HepG2 (cell line): Measurements from ENCODE around the gene SPRED2. TPM values are rescaled to one million over a fixed set of nuclear protein-coding genes. Genes with fewer than 3 reads are reported as not detected.
A peak's percentile ranks its signal among the peaks of the same experiment; 100 is the strongest.

Experiments used
- ATRX ChIP-seq: sonication (generic); formaldehyde crosslinking; IDR thresholded peaks from 2 replicates; pipeline ENCODE4 v1.4.0; 2020; ENCODE audit warnings: missing genetic modification reagents, borderline replicate concordance
- EP300 ChIP-seq, 3 experiments: sonication (generic) in 1 of 3; formaldehyde crosslinking in 1 of 3; IDR thresholded peaks; 2 replicates each; pipeline versions ENCODE4 v1.5.1 to v1.6.1; 2011 to 2020; ENCODE audit warnings: low read depth in 2 of 3, low read length in 2 of 3, borderline replicate concordance in 1 of 3, improper control_type of control experiment in 1 of 3, mild to moderate bottlenecking in 1 of 3, missing genetic modification reagents in 1 of 3, moderate library complexity in 1 of 3
- FOSL2 ChIP-seq: sonication (generic); formaldehyde crosslinking; IDR thresholded peaks from 2 replicates; pipeline ENCODE4 v1.4.0; 2020; ENCODE audit warnings: missing genetic modification reagents
- FOXA3 ChIP-seq: IDR thresholded peaks from 2 replicates; pipeline ENCODE4 v1.6.1; 2016; ENCODE audit warnings: missing genetic modification reagents, missing compliant biosample characterization
- HNRNPUL1 ChIP-seq: fragments of 200-400 bp; formaldehyde crosslinking; IDR thresholded peaks from 2 replicates; pipeline ENCODE4 v1.6.1; 2017; ENCODE audit warnings: low read depth, mild to moderate bottlenecking, low read length, moderate library complexity
- KLF6 ChIP-seq: IDR thresholded peaks from 2 replicates; pipeline ENCODE4 v1.8.0; 2016; ENCODE audit warnings: missing biosample characterization, missing genetic modification reagents
- MAFF ChIP-seq: IDR thresholded peaks from 2 replicates; pipeline ENCODE4 v1.6.1; 2011; ENCODE audit warnings: low read depth, low read length, improper control_type of control experiment
- MAX ChIP-seq: IDR thresholded peaks from 2 replicates; pipeline ENCODE4 v1.6.1; 2012; ENCODE audit warnings: inconsistent platforms
- NFRKB ChIP-seq: fragments of 450-650 bp; IDR thresholded peaks from 2 replicates; pipeline ENCODE4 v1.6.1; 2017
- PHF21A ChIP-seq: sonication (generic); formaldehyde crosslinking; IDR thresholded peaks from 2 replicates; pipeline ENCODE4 v1.5.0; 2020; ENCODE audit warnings: mild to moderate bottlenecking, missing genetic modification reagents
- PHF5A ChIP-seq: IDR thresholded peaks from one replicate; pipeline ENCODE4 v1.6.1; 2018; ENCODE audit warnings: low read depth, missing genetic modification reagents; ENCODE audit not compliant: unreplicated experiment
- SSRP1 ChIP-seq: IDR thresholded peaks from 2 replicates; pipeline ENCODE4 v1.6.1; 2016; ENCODE audit warnings: control low read depth
- ZFP36 ChIP-seq: fragments of 150-350 bp; IDR thresholded peaks from 2 replicates; pipeline ENCODE4 v1.6.1; 2018; ENCODE audit warnings: borderline replicate concordance, low read length, low read depth; ENCODE audit not compliant: partially characterized antibody
- ZFP90 ChIP-seq: sonication (generic); formaldehyde crosslinking; IDR thresholded peaks from 2 replicates; pipeline ENCODE4 v1.8.0; 2022; ENCODE audit warnings: missing genetic modification reagents, mild to moderate bottlenecking, inconsistent platforms, borderline replicate concordance
- ZNF468 ChIP-seq: sonication (generic); formaldehyde crosslinking; IDR thresholded peaks from 2 replicates; pipeline ENCODE4 v1.8.0; 2022; ENCODE audit warnings: mild to moderate bottlenecking, moderate library complexity, missing genetic modification reagents
- ZNF501 ChIP-seq: sonication (generic); formaldehyde crosslinking; IDR thresholded peaks from 2 replicates; pipeline ENCODE4 v1.5.1; 2020; ENCODE audit warnings: mild to moderate bottlenecking, moderate library complexity, missing genetic modification reagents
- ZNF556 ChIP-seq: sonication (generic); formaldehyde crosslinking; IDR thresholded peaks from 2 replicates; pipeline ENCODE4 v1.4.0; 2020; ENCODE audit warnings: mild to moderate bottlenecking, missing genetic modification reagents, borderline replicate concordance
- ZNF652 ChIP-seq: IDR thresholded peaks from 2 replicates; pipeline ENCODE4 v1.6.1; 2016; ENCODE audit warnings: low read depth, borderline replicate concordance
- polyA plus RNA-seq, 8 experiments: library from polyadenylated mRNA; depleted of rRNA in 3 of 8; stranded (reverse) in 7 of 8; unstranded in 1 of 8; fragments of >200 nt; fragmentation: Illumina TruSeq in 4 of 8; extraction: Trizol in 4 of 8; gene quantifications; 2 replicates each; pipeline versions ENCODE4 v1.2.1 to v1.2.3, GENCODE V29; 2011 to 2016; ENCODE audit warnings: low read depth in 4 of 8, missing spikeins in 1 of 8, mixed read lengths in 1 of 8; ENCODE audit not compliant: insufficient read depth in 1 of 8
- total RNA-seq, 5 experiments: library from RNA; depleted of rRNA; stranded (reverse); fragments of >200 nt; fragmentation: Illumina TruSeq; extraction: Trizol; gene quantifications; 2 replicates each; pipeline ENCODE4 v1.2.3, GENCODE V29; 2016; ENCODE audit warnings: low read depth in 1 of 5
- TF ChIP-seq, protein P1 (sequence below): sonication (generic); formaldehyde crosslinking; IDR thresholded peaks from 2 replicates; pipeline ENCODE4 v1.9.0; 2021; ENCODE audit warnings: mild to moderate bottlenecking, missing genetic modification reagents
- TF ChIP-seq, protein P2 (sequence below): IDR thresholded peaks from 2 replicates; pipeline ENCODE4 v1.6.1; 2016; ENCODE audit warnings: mild to moderate bottlenecking
- TF ChIP-seq, protein P3 (sequence below): IDR thresholded peaks from 2 replicates; pipeline ENCODE4 v1.6.1; 2018; ENCODE audit warnings: missing genetic modification reagents

SPRED2 gene
- total and polyA plus RNA-seq, 2 of the 13 experiments (the other 11 are each of a cell fraction or from before 2014, with no cell fraction given): 13.0 to 37.0 TPM

DNA sequence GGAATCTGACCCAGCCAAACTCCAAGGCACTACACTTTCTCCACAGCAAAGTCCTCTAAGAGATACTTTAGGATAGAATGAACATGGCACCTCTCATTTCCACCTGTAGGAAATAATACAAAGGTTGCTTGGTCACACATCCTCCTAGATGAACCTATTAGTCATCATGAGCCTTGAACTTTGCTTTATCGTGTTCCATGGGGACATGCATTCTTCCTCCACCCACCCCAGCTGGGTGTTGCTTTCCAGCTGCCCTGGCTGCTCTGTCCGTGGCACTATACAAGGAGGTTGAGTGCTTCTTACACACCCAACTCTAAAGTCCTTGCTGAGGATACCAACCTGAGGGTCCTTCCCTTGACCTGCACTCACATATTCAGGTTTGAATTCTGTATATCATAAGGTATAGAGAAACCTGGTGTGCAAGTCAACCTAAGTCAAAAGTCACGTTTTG is 52.7 kb downstream of the SPRED2 start (continued):
- TF ChIP-seq HNRNPUL1 (no peak), FOXA3 (CRISPR knock-in tag) (peak; percentile 23), ZNF652 (CRISPR knock-in tag) (no peak), SSRP1 (CRISPR knock-in tag) (no peak), FOSL2 (CRISPR knock-in tag) (peak; percentile 95), ZNF468 (no peak), EP300 (IDR thresholded peaks at IDR 0.05; ENCODE audit: low read depth in 2 of 2, low read length in 2 of 2) (peak; percentile 32 to 72; a peak in 2 of 4 replicates), EP300 (CRISPR knock-in tag; IDR thresholded peaks at IDR 0.05; ENCODE audit: borderline replicate concordance) (peak; percentile 37; the same call in 1 of the 2 replicates), ZNF556 (CRISPR knock-in tag) (no peak), ZNF501 (CRISPR knock-in tag) (peak; percentile 42; the same call in 1 of the 2 replicates), ZFP90 (CRISPR knock-in tag) (no peak), MAFF (no peak), NFRKB (no peak), PHF21A (CRISPR knock-in tag) (peak; percentile 46; the same call in 1 of the 2 replicates), ZFP36 (no peak), ATRX (no peak), PHF5A (CRISPR knock-in tag) (peak; percentile 62), KLF6 (CRISPR knock-in tag) (no peak), MAX (0 out of 2 replicates have a peak, but pooled peaks have one; percentile 33)
- TF ChIP-seq, protein P1, sequence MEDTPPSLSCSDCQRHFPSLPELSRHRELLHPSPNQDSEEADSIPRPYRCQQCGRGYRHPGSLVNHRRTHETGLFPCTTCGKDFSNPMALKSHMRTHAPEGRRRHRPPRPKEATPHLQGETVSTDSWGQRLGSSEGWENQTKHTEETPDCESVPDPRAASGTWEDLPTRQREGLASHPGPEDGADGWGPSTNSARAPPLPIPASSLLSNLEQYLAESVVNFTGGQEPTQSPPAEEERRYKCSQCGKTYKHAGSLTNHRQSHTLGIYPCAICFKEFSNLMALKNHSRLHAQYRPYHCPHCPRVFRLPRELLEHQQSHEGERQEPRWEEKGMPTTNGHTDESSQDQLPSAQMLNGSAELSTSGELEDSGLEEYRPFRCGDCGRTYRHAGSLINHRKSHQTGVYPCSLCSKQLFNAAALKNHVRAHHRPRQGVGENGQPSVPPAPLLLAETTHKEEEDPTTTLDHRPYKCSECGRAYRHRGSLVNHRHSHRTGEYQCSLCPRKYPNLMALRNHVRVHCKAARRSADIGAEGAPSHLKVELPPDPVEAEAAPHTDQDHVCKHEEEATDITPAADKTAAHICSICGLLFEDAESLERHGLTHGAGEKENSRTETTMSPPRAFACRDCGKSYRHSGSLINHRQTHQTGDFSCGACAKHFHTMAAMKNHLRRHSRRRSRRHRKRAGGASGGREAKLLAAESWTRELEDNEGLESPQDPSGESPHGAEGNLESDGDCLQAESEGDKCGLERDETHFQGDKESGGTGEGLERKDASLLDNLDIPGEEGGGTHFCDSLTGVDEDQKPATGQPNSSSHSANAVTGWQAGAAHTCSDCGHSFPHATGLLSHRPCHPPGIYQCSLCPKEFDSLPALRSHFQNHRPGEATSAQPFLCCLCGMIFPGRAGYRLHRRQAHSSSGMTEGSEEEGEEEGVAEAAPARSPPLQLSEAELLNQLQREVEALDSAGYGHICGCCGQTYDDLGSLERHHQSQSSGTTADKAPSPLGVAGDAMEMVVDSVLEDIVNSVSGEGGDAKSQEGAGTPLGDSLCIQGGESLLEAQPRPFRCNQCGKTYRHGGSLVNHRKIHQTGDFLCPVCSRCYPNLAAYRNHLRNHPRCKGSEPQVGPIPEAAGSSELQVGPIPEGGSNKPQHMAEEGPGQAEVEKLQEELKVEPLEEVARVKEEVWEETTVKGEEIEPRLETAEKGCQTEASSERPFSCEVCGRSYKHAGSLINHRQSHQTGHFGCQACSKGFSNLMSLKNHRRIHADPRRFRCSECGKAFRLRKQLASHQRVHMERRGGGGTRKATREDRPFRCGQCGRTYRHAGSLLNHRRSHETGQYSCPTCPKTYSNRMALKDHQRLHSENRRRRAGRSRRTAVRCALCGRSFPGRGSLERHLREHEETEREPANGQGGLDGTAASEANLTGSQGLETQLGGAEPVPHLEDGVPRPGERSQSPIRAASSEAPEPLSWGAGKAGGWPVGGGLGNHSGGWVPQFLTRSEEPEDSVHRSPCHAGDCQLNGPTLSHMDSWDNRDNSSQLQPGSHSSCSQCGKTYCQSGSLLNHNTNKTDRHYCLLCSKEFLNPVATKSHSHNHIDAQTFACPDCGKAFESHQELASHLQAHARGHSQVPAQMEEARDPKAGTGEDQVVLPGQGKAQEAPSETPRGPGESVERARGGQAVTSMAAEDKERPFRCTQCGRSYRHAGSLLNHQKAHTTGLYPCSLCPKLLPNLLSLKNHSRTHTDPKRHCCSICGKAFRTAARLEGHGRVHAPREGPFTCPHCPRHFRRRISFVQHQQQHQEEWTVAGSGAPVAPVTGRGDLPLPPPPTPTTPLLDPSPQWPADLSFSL (CRISPR knock-in tag): no peak
- TF ChIP-seq, protein P2, sequence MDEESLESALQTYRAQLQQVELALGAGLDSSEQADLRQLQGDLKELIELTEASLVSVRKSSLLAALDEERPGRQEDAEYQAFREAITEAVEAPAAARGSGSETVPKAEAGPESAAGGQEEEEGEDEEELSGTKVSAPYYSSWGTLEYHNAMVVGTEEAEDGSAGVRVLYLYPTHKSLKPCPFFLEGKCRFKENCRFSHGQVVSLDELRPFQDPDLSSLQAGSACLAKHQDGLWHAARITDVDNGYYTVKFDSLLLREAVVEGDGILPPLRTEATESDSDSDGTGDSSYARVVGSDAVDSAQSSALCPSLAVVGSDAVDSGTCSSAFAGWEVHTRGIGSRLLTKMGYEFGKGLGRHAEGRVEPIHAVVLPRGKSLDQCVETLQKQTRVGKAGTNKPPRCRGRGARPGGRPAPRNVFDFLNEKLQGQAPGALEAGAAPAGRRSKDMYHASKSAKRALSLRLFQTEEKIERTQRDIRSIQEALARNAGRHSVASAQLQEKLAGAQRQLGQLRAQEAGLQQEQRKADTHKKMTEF (CRISPR knock-in tag): no peak
- TF ChIP-seq, protein P3, sequence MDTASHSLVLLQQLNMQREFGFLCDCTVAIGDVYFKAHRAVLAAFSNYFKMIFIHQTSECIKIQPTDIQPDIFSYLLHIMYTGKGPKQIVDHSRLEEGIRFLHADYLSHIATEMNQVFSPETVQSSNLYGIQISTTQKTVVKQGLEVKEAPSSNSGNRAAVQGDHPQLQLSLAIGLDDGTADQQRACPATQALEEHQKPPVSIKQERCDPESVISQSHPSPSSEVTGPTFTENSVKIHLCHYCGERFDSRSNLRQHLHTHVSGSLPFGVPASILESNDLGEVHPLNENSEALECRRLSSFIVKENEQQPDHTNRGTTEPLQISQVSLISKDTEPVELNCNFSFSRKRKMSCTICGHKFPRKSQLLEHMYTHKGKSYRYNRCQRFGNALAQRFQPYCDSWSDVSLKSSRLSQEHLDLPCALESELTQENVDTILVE (CRISPR knock-in tag): no peak
